Neural cell (in vitro differentiated cells): Measurements from ENCODE around the gene FGF21.

Source experiments
- CTCF ChIP-seq: fragments of 450-650 bp; IDR thresholded peaks from 2 replicates; pipeline ENCODE4 v1.5.1; 2014; ENCODE audit warnings: antibody characterized with exemption, mild to moderate bottlenecking, moderate library complexity; ENCODE audit not compliant: poor library complexity, severe bottlenecking
- EP300 ChIP-seq: fragments of 450-650 bp; conservative IDR thresholded peaks from 2 replicates; pipeline ENCODE4 v1.6.1; 2014; ENCODE audit warnings: antibody characterized with exemption, mild to moderate bottlenecking, moderate library complexity; ENCODE audit not compliant: poor library complexity, severe bottlenecking
- EZH2 ChIP-seq: fragments of 200-600, 300-800 bp; shearing (Covaris generic), sonication (generic); IDR thresholded peaks from 2 replicates; pipeline ENCODE4 v1.6.1; 2014; ENCODE audit warnings: antibody characterized with exemption, low read length, borderline replicate concordance, mild to moderate bottlenecking; ENCODE audit not compliant: insufficient read depth, poor library complexity, severe bottlenecking
- MXI1 ChIP-seq: fragments of 450-650 bp; conservative IDR thresholded peaks from 2 replicates; pipeline ENCODE4 v1.6.1; 2014; ENCODE audit warnings: antibody characterized with exemption, mild to moderate bottlenecking; ENCODE audit not compliant: poor library complexity, severe bottlenecking
- POLR2AphosphoS5 ChIP-seq: IDR thresholded peaks from 2 replicates; pipeline ENCODE4 v1.6.1; 2012
- RAD21 ChIP-seq: fragments of 450-650 bp; conservative IDR thresholded peaks from 2 replicates; pipeline ENCODE4 v1.6.1; 2014; ENCODE audit warnings: antibody characterized with exemption, mild to moderate bottlenecking, moderate library complexity
- REST ChIP-seq: IDR thresholded peaks from 2 replicates; pipeline ENCODE4 v1.6.1; 2012; ENCODE audit warnings: borderline replicate concordance
- SMC3 ChIP-seq: fragments of 450-650 bp; conservative IDR thresholded peaks from 2 replicates; pipeline ENCODE4 v1.6.1; 2014; ENCODE audit warnings: antibody characterized with exemption, mild to moderate bottlenecking, moderate library complexity; ENCODE audit not compliant: poor library complexity
- TAF1 ChIP-seq: IDR thresholded peaks from 2 replicates; pipeline ENCODE4 v1.6.1; 2012; ENCODE audit warnings: low read depth

- TF ChIP-seq CTCF (no peak), EP300 (no peak), REST (no peak), EZH2 (no peak), POLR2AphosphoS5 (no peak), TAF1 (no peak), MXI1 (no peak), SMC3 (no peak), RAD21 (no peak)
Measured at GRCh38 chr19:48735031-48735615, 20.2 kb upstream of the FGF21 start.
